IgD-negative memory B cell (primary cell): ENCODE results near the gene KCTD14. TPM values are rescaled to one million over a fixed set of nuclear protein-coding genes. Genes with fewer than 3 reads are reported as not detected.
"Not testable (repeated sequence)": the region's sequence is repeated elsewhere in the genome, so short reads cannot be mapped to it uniquely, and the experiment has no call there.

ENCODE experiments used
- H3K27ac Mint-ChIP-seq, 3 donors: one replicate each; pipeline ENCODE4 v1.8.0; 2020 to 2022; ENCODE audit warnings: mild to moderate bottlenecking in 3 of 3, mixed read lengths in 3 of 3, moderate library complexity in 1 of 3
- H3K27me3 Mint-ChIP-seq: one replicate; pipeline ENCODE4 v1.8.0; 2021; ENCODE audit warnings: mixed read lengths
- H3K36me3 Mint-ChIP-seq: one replicate; pipeline ENCODE4 v1.8.0; 2020; ENCODE audit warnings: mild to moderate bottlenecking, mixed read lengths
- H3K4me1 Mint-ChIP-seq, 3 donors: one replicate each; pipeline ENCODE4 v1.8.0; 2020 to 2022; ENCODE audit warnings: mixed read lengths in 3 of 3, mild to moderate bottlenecking in 1 of 3
- H3K4me3 Mint-ChIP-seq, 4 donors: one replicate each; pipeline ENCODE4 v1.8.0; 2020 to 2022; ENCODE audit warnings: mild to moderate bottlenecking in 4 of 4, mixed read lengths in 4 of 4, moderate library complexity in 3 of 4
- H3K9me3 Mint-ChIP-seq, 3 donors: one replicate each; pipeline ENCODE4 v1.8.0; 2020 to 2021; ENCODE audit warnings: mixed read lengths in 3 of 3, mild to moderate bottlenecking in 1 of 3
- polyA plus RNA-seq: library from polyadenylated mRNA; unstranded; fragments of 300-500 nt; fragmentation: Illumina TruSeq; gene quantifications from one replicate; pipeline ENCODE4 v1.2.3, GENCODE V29; 2021

KCTD14 gene
- polyA plus RNA-seq, 1 donor from 2014 or later = 0.30 TPM

- no peak overlapping the region for H3K27ac Mint-ChIP-seq
- peaks cover 2% of the 10 kb centered on the region for H3K36me3 Mint-ChIP-seq
- no peaks in the 10 kb centered on the region for H3K9me3 Mint-ChIP-seq
- no peaks in the 10 kb centered on the region for H3K4me1 Mint-ChIP-seq
- H3K27me3 Mint-ChIP-seq = no peaks in the 10 kb centered on the region
- no peak overlapping the region for H3K4me3 Mint-ChIP-seq
Measured at GRCh38 chr11:78057462-78058055, 34.5 kb upstream of the KCTD14 start.

- H3K36me3 Mint-ChIP-seq = peaks cover 2% of the 10 kb centered on the region
- no peak overlapping the region for H3K27ac Mint-ChIP-seq
- H3K9me3 Mint-ChIP-seq = no peaks in the 10 kb centered on the region
- H3K27me3 Mint-ChIP-seq = no peaks in the 10 kb centered on the region
- H3K4me1 Mint-ChIP-seq = no peaks in the 10 kb centered on the region
- no peak overlapping the region for H3K4me3 Mint-ChIP-seq
Measured at GRCh38 chr11:78056093-78056492, 33.0 kb upstream of the KCTD14 start.

GRCh38 chr11:78054971-78055370 lies 31.9 kb upstream of the KCTD14 start:
- Mint-ChIP-seq H3K36me3 (peaks cover 2% of the 10 kb centered on the region), H3K9me3 (no peaks in the 10 kb centered on the region), H3K27me3 (no peaks in the 10 kb centered on the region), H3K4me3 (no peak overlapping the region), H3K4me1 (no peaks in the 10 kb centered on the region), H3K27ac (no peak overlapping the region)

DNA sequence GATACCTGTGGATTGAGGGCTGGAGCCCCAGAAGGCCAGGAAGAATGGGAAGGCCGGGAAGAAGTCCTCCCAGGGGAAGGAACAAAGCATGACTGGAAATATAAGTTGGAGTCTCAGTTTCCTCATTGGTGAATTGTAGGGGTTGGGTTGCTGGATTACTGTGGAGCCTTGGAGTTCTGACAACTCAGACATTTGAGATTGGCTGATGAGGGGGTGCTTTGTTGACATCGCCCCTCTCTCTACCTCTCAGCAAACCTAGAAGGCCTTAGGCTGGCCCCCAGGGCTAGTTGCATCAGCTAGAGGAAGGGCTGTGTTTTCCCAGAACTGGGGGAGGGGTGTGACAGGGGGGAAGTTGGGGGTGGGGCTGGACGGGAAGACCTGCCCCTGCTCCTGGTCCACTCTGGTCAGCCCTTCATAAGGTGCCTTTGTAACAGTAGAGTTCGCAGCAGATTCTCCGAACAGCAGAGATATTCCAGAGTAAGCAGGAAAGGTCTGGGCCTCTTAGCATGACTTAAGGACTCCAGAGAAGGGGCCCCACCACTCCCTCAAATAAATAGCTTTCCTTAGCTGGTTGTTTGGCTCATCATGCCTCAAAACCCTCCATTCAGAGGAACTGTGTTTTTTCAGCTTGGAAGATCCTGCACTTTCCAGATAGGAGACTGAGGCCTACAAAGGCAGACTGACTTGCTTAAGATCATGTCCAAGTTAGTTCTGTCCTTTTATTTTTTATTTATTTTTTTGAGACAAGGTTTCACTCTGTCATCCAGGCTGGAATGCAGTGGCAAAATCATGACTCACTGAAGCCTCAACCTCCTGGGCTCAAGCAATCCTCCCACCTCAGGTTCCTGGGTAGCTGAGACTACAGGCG lies 28.1 kb upstream of the KCTD14 start:
- H3K9me3 Mint-ChIP-seq = no peaks in the 10 kb centered on the region
- H3K4me1 Mint-ChIP-seq = no peaks in the 10 kb centered on the region
- H3K4me3 Mint-ChIP-seq = no peak overlapping the region
- H3K27me3 Mint-ChIP-seq = no peaks in the 10 kb centered on the region
- H3K27ac Mint-ChIP-seq = peak overlapping the region in 1 of 3 donors; percentile 23
- peaks cover 2% of the 10 kb centered on the region for H3K36me3 Mint-ChIP-seq

- Mint-ChIP-seq H3K36me3 (peaks cover 2% of the 10 kb centered on the region), H3K9me3 (no peaks in the 10 kb centered on the region), H3K4me1 (peaks cover 0 to 2% (median 0%) of the 10 kb centered on the region in 3 donors), H3K27me3 (peaks cover 3% of the 10 kb centered on the region), H3K27ac (no peak overlapping the region), H3K4me3 (no peak overlapping the region)
Measured at GRCh38 chr11:78049348-78049747, 26.3 kb upstream of the KCTD14 start.

GRCh38 chr11:78048561-78048960 lies 25.5 kb upstream of the KCTD14 start:
- no peaks in the 10 kb centered on the region for H3K9me3 Mint-ChIP-seq
- H3K36me3 Mint-ChIP-seq = peaks cover 2% of the 10 kb centered on the region
- peaks cover 0 to 2% (median 0%) of the 10 kb centered on the region in 3 donors for H3K4me1 Mint-ChIP-seq
- peaks cover 4% of the 10 kb centered on the region for H3K27me3 Mint-ChIP-seq
- H3K4me3 Mint-ChIP-seq = no peak overlapping the region
- no peak overlapping the region for H3K27ac Mint-ChIP-seq

DNA sequence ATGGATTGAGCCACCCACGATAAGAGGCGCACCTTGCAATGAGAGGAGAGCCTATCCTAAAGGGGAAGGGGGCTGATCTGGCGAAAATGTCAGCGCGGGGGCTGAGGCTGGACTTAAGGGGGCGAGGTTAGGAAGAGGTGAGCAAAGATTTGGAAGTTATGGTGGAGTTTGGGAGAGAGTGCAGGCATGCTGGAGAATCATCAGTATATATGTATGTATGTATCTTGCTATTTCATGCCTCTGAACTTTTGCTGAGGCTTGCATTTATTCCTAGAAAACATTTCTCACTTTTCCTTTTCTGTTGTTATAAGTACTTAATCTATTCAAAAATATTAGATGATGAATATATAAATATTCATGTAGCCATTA lies 23.4 kb upstream of the KCTD14 start:
- Mint-ChIP-seq H3K9me3 (no peaks in the 10 kb centered on the region), H3K36me3 (no peaks in the 10 kb centered on the region), H3K4me1 (peaks cover 0 to 2% (median 0%) of the 10 kb centered on the region in 3 donors), H3K4me3 (peak overlapping the region in 1 of 4 donors; percentile 21), H3K27me3 (peaks cover 4% of the 10 kb centered on the region), H3K27ac (no peak overlapping the region)

- H3K4me1 Mint-ChIP-seq = peaks cover 0 to 2% (median 0%) of the 10 kb centered on the region in 3 donors
- H3K27me3 Mint-ChIP-seq = peaks cover 4% of the 10 kb centered on the region
- no peak overlapping the region for H3K27ac Mint-ChIP-seq
- no peaks in the 10 kb centered on the region for H3K36me3 Mint-ChIP-seq
- no peaks in the 10 kb centered on the region for H3K9me3 Mint-ChIP-seq
- peak overlapping the region in 3 of 4 donors; percentile 48 to 84 (median 50) for H3K4me3 Mint-ChIP-seq
Measured at GRCh38 chr11:78045851-78046485, 22.9 kb upstream of the KCTD14 start.

- H3K36me3 Mint-ChIP-seq = no peaks in the 10 kb centered on the region
- H3K9me3 Mint-ChIP-seq = no peaks in the 10 kb centered on the region
- no peak overlapping the region for H3K27ac Mint-ChIP-seq
- H3K4me3 Mint-ChIP-seq = no peak overlapping the region
- H3K27me3 Mint-ChIP-seq = peaks cover 4% of the 10 kb centered on the region
- peaks cover 0 to 9% (median 4%) of the 10 kb centered on the region in 3 donors for H3K4me1 Mint-ChIP-seq
Measured at GRCh38 chr11:78044706-78045105, 21.6 kb upstream of the KCTD14 start.

DNA sequence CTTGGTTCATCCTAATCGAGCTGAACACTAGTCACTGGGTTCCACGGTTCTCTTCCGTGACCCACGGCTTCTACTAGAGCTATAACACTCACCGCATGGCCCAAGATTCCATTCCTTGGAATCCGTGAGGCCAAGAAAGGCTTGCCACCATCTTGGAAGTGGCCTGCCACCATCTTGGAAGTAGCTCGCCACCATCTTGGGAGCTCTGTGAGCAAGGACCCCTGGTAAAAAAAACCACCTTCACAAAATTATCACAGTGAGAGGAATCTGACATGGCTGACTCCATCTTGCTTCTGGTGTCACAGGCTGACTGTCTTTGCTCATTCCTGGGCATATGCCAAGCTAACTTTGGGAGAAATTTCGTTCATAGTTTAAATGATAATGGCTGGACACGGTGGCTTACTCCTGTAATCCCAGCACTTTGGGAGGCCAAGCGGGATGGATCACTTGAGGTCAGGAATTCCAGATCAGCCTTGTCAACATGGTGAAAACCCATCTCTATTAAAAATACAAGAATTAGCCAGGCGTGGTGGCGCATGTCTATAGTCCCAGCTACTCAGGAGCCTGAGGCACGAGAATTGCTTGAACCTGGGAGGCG lies 18.9 kb upstream of the KCTD14 start:
- Mint-ChIP-seq H3K4me3 (no peak overlapping the region), H3K27me3 (peaks cover 4% of the 10 kb centered on the region), H3K36me3 (no peaks in the 10 kb centered on the region), H3K9me3 (no peaks in the 10 kb centered on the region), H3K4me1 (peaks cover 0 to 10% (median 5%) of the 10 kb centered on the region in 3 donors), H3K27ac (no peak overlapping the region)

- not testable (repeated sequence) for H3K4me3 Mint-ChIP-seq, H3K9me3 Mint-ChIP-seq, H3K27me3 Mint-ChIP-seq, H3K36me3 Mint-ChIP-seq, H3K27ac Mint-ChIP-seq
- H3K4me1 Mint-ChIP-seq = peaks cover 0 to 10% (median 5%) of the 10 kb centered on the region in 3 donors
Measured at GRCh38 chr11:78041380-78041719, 18.3 kb upstream of the KCTD14 start.

- H3K27ac Mint-ChIP-seq = no peak overlapping the region
- H3K4me1 Mint-ChIP-seq = peaks cover 0 to 8% (median 5%) of the 10 kb centered on the region in 3 donors
- H3K9me3 Mint-ChIP-seq = no peaks in the 10 kb centered on the region
- H3K4me3 Mint-ChIP-seq = no peak overlapping the region
- H3K27me3 Mint-ChIP-seq = peaks cover 4% of the 10 kb centered on the region
- no peaks in the 10 kb centered on the region for H3K36me3 Mint-ChIP-seq
Measured at GRCh38 chr11:78040691-78041379, 17.8 kb upstream of the KCTD14 start.

DNA sequence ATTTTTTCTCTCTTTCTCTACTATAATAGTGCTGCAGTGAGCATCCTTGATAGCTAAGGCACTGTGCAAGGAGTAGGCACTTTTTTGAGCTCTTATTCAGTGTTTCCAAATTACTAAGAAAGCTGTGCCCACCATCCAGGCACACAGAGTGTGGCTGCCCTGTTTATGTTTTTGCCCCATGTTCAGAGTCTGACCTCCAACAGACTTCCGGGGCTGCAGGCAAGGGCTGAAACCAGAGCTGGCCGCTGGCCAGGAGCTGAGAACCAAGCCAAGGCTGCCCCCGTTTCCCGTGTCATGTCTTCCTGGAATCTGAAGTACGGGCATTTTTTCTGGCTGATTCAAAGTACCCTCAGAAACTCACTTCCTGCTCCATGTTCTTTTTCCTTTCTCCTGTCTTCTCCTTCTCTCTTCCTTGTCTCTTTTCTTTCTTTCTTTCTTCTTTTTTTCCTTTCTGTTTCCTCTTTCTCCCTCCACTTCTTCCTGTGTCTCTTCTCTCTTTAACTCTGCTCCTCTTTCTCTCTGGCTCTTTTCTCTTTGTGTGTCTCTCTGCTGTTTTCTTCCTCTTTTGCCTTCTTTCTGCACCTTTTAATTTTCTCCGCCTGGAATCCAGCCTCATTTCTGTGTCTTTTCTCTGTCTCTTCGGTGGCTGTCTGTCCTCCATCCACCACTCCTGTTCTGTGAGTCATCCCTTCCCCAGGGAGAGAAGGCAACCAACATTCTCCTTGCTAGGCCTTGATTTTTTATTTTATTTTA lies 17.0 kb upstream of the KCTD14 start:
- Mint-ChIP-seq H3K27me3 (peaks cover 4% of the 10 kb centered on the region), H3K4me1 (peaks cover 0 to 8% (median 5%) of the 10 kb centered on the region in 3 donors), H3K36me3 (no peaks in the 10 kb centered on the region), H3K9me3 (no peaks in the 10 kb centered on the region), H3K4me3 (peak overlapping the region in 2 of 4 donors; percentile 1 to 37), H3K27ac (no peak overlapping the region)

DNA sequence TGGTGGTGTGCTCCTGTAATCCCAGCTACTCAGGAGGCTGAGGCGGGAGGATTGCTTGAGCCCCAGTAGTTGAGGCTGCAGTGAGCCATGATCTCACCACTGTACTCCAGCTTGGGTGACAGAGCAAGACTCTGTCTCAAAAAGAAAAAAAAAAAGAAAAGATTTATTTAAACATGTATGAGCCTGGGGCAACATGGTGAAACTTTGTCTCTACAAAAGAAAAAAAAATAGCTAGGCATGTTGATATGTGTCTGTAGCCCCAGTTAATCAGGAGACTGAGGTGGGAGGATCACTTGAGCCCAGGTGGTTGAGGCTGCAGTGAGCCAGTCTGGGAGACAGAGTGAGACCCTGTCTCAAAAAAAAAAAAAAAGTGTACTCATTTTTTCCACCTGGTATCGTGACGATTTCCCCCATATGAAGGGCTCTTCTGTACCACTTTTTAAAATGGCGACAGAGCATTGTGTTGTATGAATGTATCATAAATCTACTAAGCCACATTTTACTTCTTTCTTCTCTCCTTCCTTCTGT lies 16.4 kb upstream of the KCTD14 start:
- Mint-ChIP-seq H3K27me3 (peaks cover 2% of the 10 kb centered on the region), H3K9me3 (no peaks in the 10 kb centered on the region), H3K36me3 (no peaks in the 10 kb centered on the region), H3K4me3 (no peak overlapping the region), H3K27ac (no peak overlapping the region), H3K4me1 (peaks cover 2 to 8% (median 6%) of the 10 kb centered on the region in 3 donors)
